GM03348 (cell line): Measurements from ENCODE around the gene ANGPTL4.
A peak's percentile ranks its signal among the peaks of the same experiment; 100 is the strongest.
"Not testable (repeated sequence)": the region's sequence is repeated elsewhere in the genome, so short reads cannot be mapped to it uniquely, and the experiment has no call there.

ENCODE experiments used
- DNase-seq: peaks from one replicate; pipeline ENCODE4 v3.0.0; 2012; ENCODE audit warnings: low spot score

Gene ANGPTL4

DNA sequence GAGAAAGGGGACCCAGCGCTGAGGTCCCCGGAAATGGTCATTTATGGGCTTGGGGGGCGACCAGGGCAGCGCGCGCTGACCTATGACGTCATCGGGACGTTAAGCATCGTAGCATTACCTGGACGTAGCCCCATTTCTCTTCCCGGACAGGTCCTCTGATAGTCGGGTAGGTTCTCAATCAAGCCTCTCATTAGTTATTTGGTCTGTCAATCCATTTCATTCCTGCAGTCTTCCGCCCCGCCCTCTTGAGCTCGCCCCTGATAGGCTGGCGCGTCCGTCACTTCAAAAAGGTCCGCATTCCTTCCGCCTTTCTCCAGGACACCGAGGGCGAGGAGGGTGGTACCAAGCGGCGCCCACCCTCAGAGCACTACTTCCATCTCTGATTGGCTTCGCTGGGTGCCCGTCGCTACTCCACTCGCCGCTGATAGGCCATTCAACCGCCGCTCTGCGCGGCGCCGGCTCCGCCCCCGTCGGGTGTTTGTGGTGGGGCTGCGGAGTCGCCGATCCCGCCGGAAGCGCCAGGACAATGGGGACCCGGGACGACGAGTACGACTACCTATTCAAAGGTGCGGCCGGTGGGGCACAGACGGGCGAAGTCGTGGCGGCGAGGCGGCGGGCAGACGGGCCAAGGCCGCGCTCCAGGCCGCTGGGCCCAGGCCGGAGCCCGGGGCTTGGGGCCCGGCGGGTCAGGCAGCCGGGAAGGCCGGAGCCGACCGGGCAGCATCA is 26.1 kb downstream of the ANGPTL4 start, which contains the start of gene RAB11B:
RAB11B (plus strand) TSS at position 470 of the 726 bp plus-strand sequence; CDS start at position 527, 57 bp downstream.
- DNase-seq: peak; percentile 99

DNA sequence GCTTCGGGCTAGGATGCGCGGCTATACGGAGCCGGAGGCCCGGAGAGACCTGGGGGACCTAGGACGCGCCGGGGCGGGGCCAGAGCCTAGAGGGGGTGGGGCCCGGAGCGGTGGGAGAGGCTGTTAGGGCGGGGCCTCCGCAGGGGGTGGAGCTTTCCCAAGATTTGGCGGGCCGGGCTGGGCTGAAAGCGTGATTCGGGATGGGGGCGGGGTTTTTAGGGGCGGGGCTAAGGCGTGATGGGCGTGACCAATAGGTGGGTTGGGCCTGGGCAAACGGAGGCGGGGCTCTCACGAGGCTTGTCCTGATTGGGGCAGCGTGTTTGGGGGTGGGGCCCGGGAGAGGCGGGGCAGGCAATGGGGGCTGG is 26.6 kb downstream of the ANGPTL4 start:
- peak; percentile 97 for DNase-seq

DNA sequence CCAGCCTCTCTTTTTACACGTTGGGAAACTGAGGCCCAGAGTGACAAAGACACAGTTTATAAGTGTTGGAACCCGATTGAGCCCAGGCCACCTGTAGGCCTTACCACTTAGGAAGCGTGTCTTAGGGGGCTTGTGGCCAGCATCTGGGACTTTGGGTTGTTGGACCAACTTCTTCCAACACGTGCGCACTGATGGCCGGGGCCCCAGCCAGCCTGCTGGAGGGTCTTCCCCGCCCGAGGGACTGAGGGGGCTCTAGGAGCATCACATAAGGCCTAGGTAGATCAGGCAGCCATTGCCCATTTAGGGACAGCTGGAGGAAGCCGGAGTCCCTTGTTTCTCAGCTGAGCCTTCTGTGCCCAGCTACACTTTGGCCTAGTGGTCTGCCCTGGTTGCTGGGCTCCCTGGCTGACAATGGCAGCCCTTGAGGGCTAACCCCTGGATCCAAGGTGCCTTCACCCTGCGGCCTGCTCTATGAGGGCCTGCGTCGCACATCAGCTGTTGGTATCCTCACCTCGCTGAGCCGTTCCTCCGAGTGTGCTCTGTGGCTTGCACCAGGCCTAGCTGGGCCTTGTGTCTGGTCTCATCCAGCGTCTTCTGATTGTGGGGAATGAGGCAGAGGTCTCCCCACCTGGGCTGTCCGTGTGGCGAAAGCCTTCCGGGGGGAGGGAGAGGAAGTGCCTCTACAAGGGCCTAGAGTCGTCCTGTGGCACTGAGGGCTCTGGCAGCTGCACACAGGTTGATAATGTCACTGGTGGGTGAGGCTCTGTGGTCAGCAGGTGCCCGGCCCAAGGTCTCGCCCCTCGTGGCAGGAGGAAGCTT is 27.5 kb downstream of the ANGPTL4 start:
- DNase-seq: no peak

DNA sequence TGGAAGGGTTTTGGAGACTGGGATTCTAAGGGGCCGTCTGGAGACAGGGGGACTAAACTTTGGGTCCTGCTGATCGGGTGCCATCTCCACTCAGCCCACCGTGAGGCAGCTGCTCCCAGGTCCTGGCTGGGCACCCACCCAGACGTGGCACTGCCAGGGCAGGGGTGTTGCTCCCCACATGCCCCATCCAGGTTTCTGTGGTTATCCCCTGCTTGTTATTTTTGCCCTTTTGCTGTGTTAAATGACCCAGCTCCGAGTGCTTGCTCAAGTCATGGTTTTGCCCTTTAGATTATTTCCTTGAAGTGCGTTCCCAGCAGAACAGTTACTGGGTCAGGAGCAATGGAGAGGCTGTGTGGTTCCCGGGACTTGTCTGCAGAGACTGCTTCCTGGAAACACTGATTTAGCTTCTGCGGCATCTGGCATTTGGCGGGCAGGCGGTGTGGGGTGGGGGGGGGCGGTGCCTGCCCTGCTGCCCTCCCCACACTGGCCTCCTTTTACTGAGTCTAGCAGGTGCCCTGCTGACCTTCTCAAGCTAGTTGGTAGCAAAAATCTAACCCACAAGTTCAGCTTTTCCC is 28.1 kb downstream of the ANGPTL4 start:
- peak; percentile 36 for DNase-seq

DNA sequence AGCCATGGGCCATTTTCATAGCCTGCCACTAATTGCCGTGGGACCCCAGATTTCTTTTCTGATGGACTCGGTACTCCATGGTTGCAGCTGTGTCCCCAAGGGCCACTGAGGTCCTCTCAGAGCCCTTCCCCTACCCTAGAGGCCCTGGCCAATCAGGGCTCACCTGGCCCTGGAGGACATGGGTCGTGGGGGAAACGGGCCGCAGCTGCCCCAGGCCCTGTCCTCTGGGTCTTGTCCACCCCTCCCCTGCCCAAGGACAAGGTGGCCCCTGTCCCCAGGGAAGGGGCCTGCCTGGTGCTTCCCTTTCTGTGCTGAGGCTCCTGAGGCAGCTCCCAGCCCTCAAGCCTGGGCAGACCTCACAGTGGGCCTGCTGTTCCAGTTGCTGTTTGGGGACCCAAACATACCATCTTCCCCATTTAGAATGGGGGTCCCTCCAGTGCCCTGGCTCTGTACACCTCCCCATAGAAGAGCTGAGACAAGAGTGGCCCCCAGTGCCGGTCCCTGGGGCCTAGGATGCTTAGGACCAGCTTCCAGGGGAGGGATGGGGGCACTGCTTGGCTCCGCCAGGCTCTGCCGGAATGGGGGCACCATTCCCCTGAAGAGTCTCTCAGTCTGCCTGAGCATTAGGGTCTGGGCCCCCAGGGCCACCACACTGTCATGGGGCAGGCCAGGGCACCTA is 29.4 kb downstream of the ANGPTL4 start:
- DNase-seq: no peak

DNA sequence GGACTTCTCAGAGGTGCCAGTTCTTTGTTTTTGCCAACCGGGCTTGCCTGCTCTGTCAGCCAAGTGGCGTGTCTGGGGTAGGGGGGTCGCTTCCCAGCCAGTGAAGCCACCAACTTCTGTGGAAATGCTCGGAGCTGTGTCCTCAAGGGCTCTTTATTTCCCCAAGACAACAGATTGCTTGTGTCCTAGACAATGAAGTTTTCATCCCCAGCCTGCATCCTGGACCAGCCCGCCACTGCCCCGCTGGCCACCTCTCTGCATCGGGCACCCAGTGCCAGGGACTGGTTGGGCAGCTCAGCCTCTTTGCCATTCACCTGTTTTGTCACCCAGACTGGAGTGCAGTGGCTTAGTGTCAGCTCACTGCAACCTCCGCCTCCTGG is 29.9 kb downstream of the ANGPTL4 start:
- no peak for DNase-seq

DNA sequence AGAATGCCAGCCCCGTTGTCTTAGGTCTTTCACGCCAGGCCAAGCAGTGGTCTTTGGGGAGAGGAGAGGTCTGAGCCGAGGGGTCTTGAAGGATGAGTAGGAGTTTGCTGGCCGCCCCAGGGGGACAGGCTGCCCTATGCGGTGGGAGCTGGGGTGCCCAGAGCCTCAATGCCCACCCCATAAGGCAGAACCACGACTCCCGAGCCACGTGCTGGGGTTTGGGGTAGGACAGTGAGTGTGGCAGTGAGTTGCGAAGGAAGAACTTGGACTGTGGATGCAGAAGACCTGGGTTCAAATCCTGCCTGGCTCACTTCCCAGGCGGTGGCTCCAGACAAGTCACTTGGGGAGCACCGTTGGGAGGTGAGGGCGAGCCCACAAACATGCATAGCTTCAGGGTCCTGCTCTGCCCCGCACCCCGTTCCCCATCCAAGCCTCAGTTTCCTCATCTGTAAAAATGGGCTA is 31.7 kb downstream of the ANGPTL4 start:
- no peak for DNase-seq

DNA sequence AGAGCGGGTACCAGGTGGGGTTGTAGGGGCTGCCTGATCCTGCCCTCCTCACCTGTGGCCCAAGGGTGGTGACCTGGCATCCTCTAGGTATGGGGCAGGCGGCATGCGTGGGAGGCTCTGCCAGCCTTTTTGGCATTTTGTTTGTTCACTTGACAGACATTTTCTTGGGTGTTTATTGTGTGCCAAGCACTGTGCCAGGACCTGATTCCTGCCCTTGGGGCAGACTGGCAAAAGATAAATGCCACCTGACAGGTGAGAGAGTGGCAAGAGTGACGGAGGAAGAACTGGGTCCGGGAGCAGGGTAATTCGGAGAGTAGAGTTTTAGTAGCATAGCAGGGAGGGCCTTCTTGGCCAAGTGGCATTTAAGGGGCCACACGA is 32.2 kb downstream of the ANGPTL4 start:
- no peak for DNase-seq

DNA sequence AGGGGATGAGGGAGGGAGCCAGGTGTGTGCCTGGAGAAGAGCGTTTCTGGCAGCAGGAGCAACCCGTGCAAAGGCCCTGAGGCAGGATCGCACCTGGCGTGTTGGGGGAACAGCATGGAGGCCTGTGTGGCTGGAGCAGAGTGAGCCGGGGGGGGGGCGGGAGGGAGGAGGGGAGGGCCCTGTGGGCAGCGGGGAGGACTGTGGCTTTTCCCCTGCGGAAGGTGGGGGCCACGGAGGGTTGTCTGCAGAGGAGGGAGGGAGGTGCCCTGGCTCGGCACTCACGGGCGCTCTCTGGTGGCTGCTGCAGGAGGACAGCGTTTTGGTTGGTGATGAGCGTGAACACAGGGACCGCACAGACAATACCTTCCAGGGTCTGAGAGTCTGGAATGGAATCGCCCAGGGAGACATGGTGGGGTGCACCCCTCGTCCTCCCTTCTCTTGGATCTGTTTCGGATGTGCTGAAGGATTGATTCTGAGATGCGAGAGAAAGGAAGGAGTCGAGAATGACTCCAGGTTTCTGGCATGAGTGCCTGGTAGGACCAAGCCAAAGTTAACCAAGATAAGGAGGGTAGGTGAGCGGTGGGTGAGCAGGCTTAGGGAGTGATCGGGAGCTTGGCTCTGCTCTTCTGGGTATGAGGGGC is 32.7 kb downstream of the ANGPTL4 start:
- DNase-seq: peak; percentile 78

DNA sequence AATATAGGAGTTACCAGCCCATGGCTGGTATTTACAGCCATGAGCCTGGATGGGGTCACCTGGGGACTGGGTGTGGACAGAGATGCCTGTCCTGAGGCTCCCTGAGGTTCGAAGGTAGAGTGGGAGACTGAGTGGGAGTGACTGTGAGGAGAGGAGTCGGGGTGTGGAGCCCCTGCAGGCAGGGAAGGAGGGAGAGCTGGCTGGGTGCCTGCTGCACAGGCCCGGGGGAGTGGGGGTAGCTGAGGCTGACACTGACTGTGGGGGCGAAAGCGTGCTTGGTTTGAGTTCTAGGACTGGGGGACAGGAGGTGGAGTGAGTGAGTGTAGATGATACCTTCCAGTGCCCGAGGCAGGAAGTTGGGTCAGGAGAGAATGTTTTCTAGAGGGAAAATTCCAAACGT is 33.3 kb downstream of the ANGPTL4 start:
- DNase-seq: no peak

DNA sequence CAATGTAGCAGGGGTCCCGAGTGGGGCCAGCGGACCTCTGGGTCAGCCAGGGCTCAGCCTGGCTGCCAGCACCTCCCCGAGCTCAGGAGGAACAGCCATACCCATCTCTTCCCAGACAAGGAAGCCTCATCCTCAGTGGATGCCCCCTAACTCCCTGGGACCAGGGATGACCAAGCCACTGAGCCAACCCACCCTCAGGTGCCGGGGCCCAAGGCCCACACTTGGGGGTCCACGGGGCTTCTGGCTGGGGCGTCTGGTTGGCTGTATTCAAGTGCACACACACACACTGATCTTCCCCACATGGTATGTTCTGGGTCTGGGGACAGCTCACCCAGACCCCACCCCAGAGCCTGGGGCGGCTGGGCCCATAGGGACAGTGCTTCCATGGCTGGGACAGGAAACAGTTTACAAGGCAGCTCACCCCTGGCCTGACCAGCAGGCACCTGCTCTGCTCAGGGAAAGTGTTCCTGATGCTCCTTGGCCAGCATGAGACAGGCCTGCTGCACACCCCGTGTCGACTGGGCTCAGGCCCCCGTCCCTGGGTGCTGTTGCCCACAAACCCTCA is 33.9 kb downstream of the ANGPTL4 start:
- DNase-seq: no peak

DNA sequence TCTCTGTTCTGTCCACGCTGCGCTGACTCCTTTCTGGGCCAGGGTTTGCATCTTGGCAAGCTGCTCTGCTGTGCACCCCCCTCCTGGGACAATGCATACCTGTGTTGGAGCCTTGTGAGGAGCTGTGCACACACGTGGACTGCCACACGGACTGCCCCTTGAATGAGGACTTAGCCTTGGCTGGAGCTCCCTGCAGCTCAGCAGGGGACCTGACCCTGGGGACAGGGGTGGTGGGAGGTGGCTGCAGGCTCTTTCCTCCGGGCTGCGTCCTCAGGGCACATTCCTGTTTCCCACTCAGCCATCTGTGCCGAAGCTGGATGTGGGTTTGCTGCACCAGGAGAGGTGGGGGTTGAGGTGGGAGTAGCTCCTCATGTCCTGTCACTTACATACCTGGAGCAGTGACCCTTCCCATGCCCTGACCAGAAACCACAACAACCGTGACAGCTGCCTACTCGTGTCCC is 34.4 kb downstream of the ANGPTL4 start:
- DNase-seq: no peak

DNA sequence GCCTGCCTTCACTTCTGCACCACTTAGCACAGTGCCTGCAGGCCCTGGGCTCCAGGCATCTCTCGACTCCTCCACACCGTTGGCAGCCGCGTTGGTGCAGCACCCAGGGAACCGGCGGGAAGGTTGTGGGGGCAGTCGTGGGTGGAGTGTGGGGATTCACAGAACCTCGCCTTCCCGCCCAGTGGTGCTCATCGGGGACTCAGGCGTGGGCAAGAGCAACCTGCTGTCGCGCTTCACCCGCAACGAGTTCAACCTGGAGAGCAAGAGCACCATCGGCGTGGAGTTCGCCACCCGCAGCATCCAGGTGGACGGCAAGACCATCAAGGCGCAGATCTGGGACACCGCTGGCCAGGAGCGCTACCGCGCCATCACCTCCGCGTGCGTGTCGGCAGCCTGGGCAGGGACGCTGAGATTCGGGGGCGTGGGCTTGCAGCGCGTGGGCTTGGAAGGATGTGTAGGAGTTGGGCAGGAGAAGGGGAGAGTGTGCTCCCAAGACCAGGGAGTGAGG is 35.8 kb downstream of the ANGPTL4 start:
- no peak for DNase-seq

DNA sequence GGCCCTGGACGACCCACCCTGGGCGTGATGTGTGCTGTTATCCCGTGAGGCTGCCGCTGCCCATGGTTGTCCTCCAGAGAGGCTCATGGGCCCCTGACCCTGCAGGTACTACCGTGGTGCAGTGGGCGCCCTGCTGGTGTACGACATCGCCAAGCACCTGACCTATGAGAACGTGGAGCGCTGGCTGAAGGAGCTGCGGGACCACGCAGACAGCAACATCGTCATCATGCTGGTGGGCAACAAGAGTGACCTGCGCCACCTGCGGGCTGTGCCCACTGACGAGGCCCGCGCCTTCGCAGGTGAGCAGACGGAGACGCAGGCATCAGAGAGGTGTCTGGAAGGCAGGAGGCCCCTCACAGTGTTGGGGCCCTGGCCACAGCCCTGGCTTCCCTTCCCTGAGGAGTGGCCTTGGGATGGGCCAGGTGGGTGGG is 38.0 kb downstream of the ANGPTL4 start:
- DNase-seq: no peak

DNA sequence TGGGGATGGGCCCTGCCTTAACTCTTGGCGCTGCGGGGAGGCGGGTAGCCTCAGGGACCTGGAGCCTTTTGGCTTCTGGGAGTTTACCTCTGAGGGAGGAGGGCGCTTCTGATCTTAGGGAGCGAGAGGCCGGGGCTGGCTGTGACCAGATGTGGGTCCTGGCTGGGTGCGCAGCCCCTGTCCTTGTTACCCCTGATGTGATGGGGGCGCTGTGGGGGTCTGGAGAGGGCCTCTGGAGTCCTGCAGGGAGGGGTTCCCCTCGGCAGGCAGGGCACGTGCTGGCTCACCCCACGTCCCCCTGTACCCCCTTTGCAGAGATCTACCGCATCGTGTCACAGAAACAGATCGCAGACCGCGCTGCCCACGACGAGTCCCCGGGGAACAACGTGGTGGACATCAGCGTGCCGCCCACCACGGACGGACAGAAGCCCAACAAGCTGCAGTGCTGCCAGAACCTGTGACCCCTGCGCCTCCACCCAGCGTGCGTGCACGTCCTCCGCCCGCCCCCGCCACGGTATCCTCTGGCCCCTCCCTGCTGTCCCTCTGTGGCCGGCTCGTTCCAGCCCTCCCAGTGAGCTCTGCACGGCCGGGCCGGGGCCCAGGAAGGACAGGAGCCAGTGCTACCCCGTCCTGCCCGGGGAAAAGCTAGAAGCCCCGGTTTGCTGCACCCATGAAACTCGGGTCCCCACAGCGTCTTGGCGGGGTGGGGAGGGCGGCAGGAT is 39.3 kb downstream of the ANGPTL4 start:
- no peak for DNase-seq

DNA sequence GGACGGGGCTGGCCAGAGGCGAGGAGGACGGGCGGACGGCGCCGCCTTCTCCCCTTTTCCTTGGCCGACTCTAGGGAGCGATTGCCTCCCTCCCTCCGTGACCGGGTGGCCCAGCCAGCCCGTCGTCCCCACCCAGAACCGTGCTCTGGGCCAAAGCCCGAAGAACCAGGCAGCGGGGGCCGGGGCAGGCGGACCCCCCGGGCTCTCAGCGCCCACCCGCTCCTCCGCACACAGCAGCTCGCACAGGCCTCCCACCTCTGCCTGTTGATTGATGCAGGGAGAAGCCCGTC is 39.8 kb downstream of the ANGPTL4 start:
- DNase-seq: no peak

DNA sequence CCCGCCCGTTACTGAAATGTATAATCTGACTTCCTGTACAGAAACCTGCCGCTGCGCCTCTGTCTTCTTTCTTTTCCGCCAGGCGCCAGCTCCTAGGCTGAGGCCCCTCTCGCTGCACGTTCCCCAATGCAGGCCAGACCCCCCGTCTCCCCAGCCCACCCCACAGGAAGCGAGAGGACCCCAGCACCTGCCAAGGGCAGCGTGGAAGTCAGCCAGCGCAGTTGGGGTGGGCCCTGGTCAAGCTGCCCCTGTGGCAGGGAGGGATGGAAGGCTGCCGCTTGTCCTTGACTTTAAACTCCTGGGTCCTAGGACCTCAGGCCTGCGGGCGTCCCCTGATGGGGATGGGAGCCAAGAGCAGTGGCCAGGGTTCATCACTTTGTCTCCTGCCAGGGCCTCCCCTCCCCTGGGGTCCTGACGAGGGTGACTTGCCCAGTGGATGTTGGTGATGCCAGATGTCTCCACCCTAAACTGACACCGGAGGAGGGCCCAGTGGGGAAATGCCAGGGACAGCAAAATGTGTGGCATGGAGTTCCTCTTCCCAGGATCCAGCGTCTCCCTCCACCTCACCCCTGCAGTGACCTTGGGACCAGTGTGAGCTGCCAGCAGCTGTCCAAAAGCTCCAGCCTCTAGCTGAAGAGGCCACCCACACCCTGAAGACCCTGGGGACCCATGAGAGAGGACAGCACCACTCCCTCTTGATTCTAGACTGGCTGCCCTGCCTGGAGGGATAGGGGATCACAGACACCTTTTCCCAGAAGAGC is 40.6 kb downstream of the ANGPTL4 start:
- no peak for DNase-seq

DNA sequence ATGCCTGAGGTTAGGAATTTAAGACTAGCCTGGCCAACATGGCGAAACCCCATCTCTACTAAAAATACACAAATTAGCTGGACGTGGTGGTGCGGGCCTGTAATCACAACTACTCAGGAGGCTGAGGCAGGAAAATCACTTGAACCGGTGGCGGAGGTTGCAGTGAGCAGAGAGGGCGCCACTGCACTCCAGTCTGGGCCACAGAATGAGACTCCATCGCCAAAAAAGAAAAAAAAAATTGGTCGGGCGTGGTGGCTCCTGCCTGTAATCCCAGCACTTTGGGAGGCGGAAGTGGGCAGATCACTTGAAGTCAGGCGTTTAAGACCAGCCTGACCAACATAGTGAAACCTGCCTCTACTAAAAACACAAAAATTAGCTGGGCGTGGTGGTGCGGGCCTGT is 46.8 kb downstream of the ANGPTL4 start:
- DNase-seq: not testable (repeated sequence)

DNA sequence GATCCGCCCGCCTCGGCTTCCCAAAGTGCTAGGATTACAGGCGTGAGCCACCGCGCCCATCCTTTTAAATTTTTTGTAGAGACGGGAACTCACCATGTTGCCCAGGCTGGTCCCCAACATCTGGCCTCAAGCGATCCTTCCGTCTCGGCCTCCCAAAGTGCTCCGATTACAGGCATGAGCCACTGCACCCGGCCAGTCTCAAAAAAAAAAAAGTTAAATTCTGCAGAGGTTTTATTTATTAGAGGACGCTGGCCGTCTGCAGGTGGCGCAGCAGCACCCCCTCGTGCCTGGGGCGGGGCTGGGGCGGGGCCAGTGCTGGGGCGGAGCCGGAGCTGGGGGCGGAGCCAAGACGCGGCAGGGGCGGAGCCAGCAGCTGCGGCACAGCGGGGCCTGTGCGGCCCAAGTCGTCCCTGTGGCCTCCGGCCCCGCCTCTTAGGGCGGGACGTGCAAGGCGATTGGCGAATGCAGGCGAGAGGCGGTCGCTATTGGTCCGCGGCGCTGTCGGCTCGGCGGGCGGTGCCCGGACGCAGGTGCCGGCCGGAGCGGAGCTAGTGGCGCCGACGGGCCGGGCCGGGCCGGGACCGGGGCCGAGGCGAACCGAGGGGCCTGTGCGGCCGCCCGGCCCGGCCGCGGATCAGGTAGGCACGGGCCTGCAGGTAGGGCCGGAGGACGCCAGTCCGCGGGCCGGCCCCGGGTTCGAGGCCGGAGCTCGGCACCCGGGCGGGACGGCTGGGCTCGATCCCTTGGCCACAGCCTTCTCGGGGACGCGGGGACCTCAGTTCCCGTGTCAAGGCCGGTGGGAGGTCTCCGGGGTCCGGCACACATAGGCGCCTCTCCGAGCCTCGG is 49.1 kb downstream of the ANGPTL4 start, which contains the start of gene MARCHF2:
MARCHF2 (plus strand) TSS at position 523 of the 846 bp plus-strand sequence. CDS start 8,536 bp downstream, outside the sequence.
- peak; percentile 99 for DNase-seq
